ENCODE measurements around the gene LRCOL1. TPM values are rescaled to one million over a fixed set of nuclear protein-coding genes. Genes with fewer than 3 reads are reported as not detected.

Gene LRCOL1
- total and polyA plus RNA-seq, 10 donors = 0.54 to 4.1 (median 1.4) TPM; not detected in 2

DNA sequence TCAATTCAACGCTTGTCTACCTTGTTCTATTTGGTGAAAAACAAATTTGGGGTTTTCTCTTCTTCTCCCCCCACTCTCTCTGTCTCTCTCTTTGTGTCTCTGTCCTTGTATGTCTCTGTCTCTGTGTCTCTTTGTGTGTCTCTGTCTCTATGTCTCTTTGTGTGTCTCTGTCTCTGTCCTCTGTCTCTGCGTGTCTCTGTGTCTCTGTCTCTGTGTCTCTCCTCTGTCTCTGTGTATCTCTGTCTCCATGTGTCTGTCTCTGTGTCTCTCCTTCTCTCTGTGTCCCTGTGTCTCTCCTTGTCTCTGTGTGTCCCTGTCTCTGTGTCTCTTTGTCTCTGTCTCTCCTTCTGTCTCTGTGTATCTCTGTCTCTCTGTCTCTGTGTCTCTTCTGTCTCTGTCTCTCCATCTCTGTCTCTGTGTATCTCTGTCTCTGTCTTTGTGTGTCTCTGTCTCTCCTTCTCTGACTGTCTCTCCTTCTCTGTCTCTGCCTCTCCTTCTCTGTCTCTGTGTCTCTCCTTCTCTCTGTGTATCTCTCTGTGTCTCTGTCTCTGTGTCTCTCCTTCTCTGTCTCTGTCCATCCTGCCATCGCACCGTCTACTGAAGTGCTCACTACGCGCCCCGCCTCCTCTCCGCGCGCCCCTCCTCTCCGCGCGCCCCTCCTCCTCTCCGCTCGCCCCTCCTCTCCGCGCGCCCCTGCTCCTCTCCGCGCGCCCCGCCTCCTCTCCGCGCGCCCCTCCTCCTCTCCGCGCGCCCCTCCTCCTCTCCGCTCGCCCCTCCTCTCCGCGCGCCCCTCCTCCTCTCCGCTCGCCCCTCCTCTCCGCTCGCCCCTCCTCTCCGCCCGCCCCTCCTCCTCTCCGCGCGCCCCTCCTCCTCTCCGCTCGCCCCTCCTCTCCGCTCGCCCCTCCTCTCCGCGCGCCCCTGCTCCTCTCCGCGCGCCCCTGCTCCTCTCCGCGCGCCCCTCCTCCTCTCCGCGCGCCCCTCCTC lies 12.8 kb downstream of the LRCOL1 start:
- H3K9me3 ChIP-seq = no peaks in the 10 kb centered on the region

DNA sequence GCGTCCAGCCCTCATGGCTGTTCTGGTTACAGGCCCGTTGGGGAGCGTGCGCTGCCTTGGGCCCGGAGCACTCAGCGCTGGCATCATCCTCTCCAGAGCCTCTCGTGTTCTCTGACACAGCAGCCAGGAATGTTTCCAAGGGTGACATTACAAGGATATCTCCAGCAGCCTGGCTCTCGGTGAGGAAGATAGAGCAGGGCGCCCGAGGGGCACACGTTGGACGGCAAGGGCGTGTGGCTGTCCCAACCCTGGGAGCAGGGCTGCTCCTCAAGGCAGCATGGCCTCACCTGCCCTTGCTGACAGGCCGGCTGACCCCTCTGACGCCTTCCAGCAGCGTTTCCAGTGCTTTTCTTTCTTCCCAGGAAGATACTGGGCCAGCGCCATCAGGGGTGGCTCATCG lies 14.4 kb downstream of the LRCOL1 start:
- H3K4me1 ChIP-seq = peaks cover 6 to 40% (median 21%) of the 10 kb centered on the region in 6 donors
- no peak for DNase-seq
- H3K27me3 ChIP-seq (replicated peaks in 1 of 7) = peaks cover 0 to 55% (median 2%) of the 10 kb centered on the region in 7 donors
- no peaks in the 10 kb centered on the region for H3K36me3 ChIP-seq
- H3K27ac ChIP-seq = no peak overlapping the region
- intact Hi-C loops (cut with DNase I; ENCODE audit: low total_unique reads) = no loop called here
- WGBS, 5 donors = 85 to 89% (median 87%) methylated on average over 12 to 18 of the region's 18 CpGs
- H3K4me3 ChIP-seq = no peak overlapping the region
- no peaks in the 10 kb centered on the region for H3K9me3 ChIP-seq
- TF ChIP-seq POLR2A (IDR thresholded peaks at IDR 0.05) = no peak
- no peak for TF ChIP-seq CTCF (IDR thresholded peaks at IDR 0.05 in 8 of 11, conservative IDR thresholded peaks at IDR 0.05 in 3 of 11)
- no peak for TF ChIP-seq POLR2AphosphoS5 (IDR thresholded peaks at IDR 0.05)

More for the DNA sequence above, 12.8 kb downstream of the LRCOL1 start:
- Histone ChIP-seq H3K36me3 (no peaks in the 10 kb centered on the region), H3K27me3 (replicated peaks in 1 of 7) (peaks cover 0 to 68% (median 2%) of the 10 kb centered on the region in 7 donors), H3K4me1 (peaks cover 6 to 53% (median 28%) of the 10 kb centered on the region in 6 donors), H3K27ac (peak overlapping the region in 2 of 8 donors; percentile 67 to 78), H3K4me3 (peak overlapping the region in 6 of 8 donors; percentile 22 to 53 (median 42))
- 5 to 13% (median 6%) methylated on average over 13 to 57 of the region's 58 CpGs for WGBS, 5 donors
- intact Hi-C loops (cut with DNase I; ENCODE audit: low total_unique reads) = no loop called here
- DNase-seq = peak; percentile 82
- TF ChIP-seq POLR2A (IDR thresholded peaks at IDR 0.05) (no peak), CTCF (IDR thresholded peaks at IDR 0.05 in 8 of 11, conservative IDR thresholded peaks at IDR 0.05 in 3 of 11) (no peak), POLR2AphosphoS5 (IDR thresholded peaks at IDR 0.05) (no peak)

GRCh38 chr12:132595183-132595582 lies 15.2 kb downstream of the LRCOL1 start:
- Histone ChIP-seq H3K4me3 (no peak overlapping the region), H3K4me1 (peaks cover 3 to 32% (median 14%) of the 10 kb centered on the region in 6 donors), H3K36me3 (no peaks in the 10 kb centered on the region), H3K27ac (no peak overlapping the region), H3K9me3 (no peaks in the 10 kb centered on the region), H3K27me3 (replicated peaks in 1 of 7) (peaks cover 0 to 47% (median 0%) of the 10 kb centered on the region in 7 donors)
- DNase-seq = no peak
- intact Hi-C loops (cut with DNase I; ENCODE audit: low total_unique reads) = no loop called here
- 78 to 83% (median 80%) methylated on average over 11 of the region's 11 CpGs for WGBS, 5 donors
- no peak for TF ChIP-seq CTCF (IDR thresholded peaks at IDR 0.05 in 8 of 11, conservative IDR thresholded peaks at IDR 0.05 in 3 of 11)
- no peak for TF ChIP-seq POLR2A (IDR thresholded peaks at IDR 0.05)
- TF ChIP-seq POLR2AphosphoS5 (IDR thresholded peaks at IDR 0.05) = no peak

GRCh38 chr12:132593938-132594358 lies 16.4 kb downstream of the LRCOL1 start:
- Histone ChIP-seq H3K27ac (peak overlapping the region in 5 of 8 donors; percentile 2 to 62 (median 46)), H3K36me3 (no peaks in the 10 kb centered on the region), H3K9me3 (peaks cover 0 to 3% (median 0%) of the 10 kb centered on the region in 8 donors), H3K27me3 (replicated peaks in 1 of 7) (peaks cover 0 to 39% (median 0%) of the 10 kb centered on the region in 7 donors), H3K4me1 (peaks cover 0 to 21% (median 8%) of the 10 kb centered on the region in 6 donors), H3K4me3 (peak overlapping the region in 2 of 8 donors; percentile 29 to 42)
- TF ChIP-seq CTCF (IDR thresholded peaks at IDR 0.05 in 8 of 11, conservative IDR thresholded peaks at IDR 0.05 in 3 of 11) = no peak
- TF ChIP-seq POLR2AphosphoS5 (IDR thresholded peaks at IDR 0.05) = peak in 1 of 3 donors; percentile 55
- WGBS, 5 donors = 12 to 37% (median 30%) methylated on average over 11 of the region's 11 CpGs
- intact Hi-C loops (cut with DNase I; ENCODE audit: low total_unique reads) = no loop called here
- peak; percentile 88 for DNase-seq

Data from spleen (tissue), 11 donors.